SJSA1 (cell line): ENCODE results near the gene PLA1A. TPM values are rescaled to one million over a fixed set of nuclear protein-coding genes. Genes with fewer than 3 reads are reported as not detected.

ENCODE experiments used
- total RNA-seq: library from RNA; depleted of rRNA; stranded (reverse); fragments of >200 nt; shearing (Covaris generic); gene quantifications from 2 replicates; pipeline ENCODE4 v1.2.3, GENCODE V29; 2014; rRNA removed

PLA1A gene
- total RNA-seq, 1 experiment from 2014 or later: 1.4 TPM

Other genes with a start within 250 kb of the PLA1A start
- 48.4 and 74.1 TPM in 2 replicates for gene TMEM39A, start 134.3 kb upstream of the PLA1A start, total RNA-seq
- 11.6 and 15.1 TPM in 2 replicates for gene POGLUT1, start 128.9 kb upstream of the PLA1A start, total RNA-seq
- gene TIMMDC1, start 99.3 kb upstream of the PLA1A start, total RNA-seq: 48.3 and 99.5 TPM in 2 replicates
- not detected in 2 replicates for gene CD80, start 38.3 kb upstream of the PLA1A start, total RNA-seq
- 1.3 and 2.0 TPM in 2 replicates for gene ADPRH, start 18.4 kb upstream of the PLA1A start, total RNA-seq
- gene POPDC2, start 62.7 kb downstream of the PLA1A start, total RNA-seq: 0.97 TPM in 1 of 2 replicates, not detected in the other
- gene COX17, start 79.5 kb downstream of the PLA1A start, total RNA-seq: 36.0 and 73.6 TPM in 2 replicates
- gene CFAP91, start 105.1 kb downstream of the PLA1A start, total RNA-seq: 0.18 and 0.34 TPM in 2 replicates
- 0.08 TPM in 1 of 2 replicates, not detected in the other for gene NR1I2, start 184.2 kb downstream of the PLA1A start, total RNA-seq